Measurements from ENCODE around the gene CUL3. TPM values are rescaled to one million over a fixed set of nuclear protein-coding genes. Genes with fewer than 3 reads are reported as not detected.

CUL3 gene
- total and polyA plus RNA-seq, 10 of the 15 experiments (the other 5 are each of a cell fraction or from before 2014, with no cell fraction given): 22.0 to 95.4 (median 53.4) TPM

DNA sequence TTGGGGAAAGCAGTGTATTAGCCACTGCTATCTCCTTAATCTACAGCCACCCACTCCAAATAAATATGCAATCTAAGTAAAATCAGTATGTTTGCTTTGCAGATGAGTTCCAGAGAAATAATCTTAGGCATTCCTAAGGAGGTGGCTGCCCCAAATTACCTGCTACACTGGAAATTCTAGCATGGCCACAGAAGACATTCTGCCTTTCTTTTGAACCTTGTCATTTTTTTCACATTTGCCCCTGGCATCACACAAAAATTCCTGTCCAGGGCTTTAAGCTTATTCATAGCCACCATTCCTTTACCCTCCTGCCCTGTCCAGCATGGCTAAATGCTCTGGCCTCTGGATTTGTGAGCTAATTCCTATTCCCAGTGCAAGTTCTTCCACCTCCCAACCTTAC lies 146.4 kb downstream of the CUL3 start:
- Histone ChIP-seq H2AFZ (ENCODE audit: control insufficient read depth, low read depth, low read length) (no peak overlapping the region), H3K4me1 (ENCODE audit: control insufficient read depth, insufficient read depth, low read length) (no peaks in the 10 kb centered on the region; the same call in 1 of the 2 replicates), H4K20me1 (ENCODE audit: control insufficient read depth, insufficient read depth) (no peaks in the 10 kb centered on the region), H3K27ac (ENCODE audit: control insufficient read depth, insufficient read depth) (no peak overlapping the region), H3K9ac (ENCODE audit: control insufficient read depth, insufficient read depth, low read length) (no peak overlapping the region), H3K4me2 (ENCODE audit: control insufficient read depth, insufficient read depth) (no peak overlapping the region), H3K79me2 (ENCODE audit: control insufficient read depth, insufficient read depth, low read length) (no peaks in the 10 kb centered on the region), H3K36me3 (ENCODE audit: control insufficient read depth in 2 of 2, insufficient read depth in 2 of 2, low read length in 1 of 2) (no peaks in the 10 kb centered on the region), H3K27me3 (replicated peaks in 1 of 2; ENCODE audit: control insufficient read depth in 2 of 2, insufficient read depth in 2 of 2, low read length in 1 of 2) (peaks cover 2 to 4% of the 10 kb centered on the region in 2 experiments), H3K4me3 (no peak overlapping the region), H3K9me3 (replicated peaks; ENCODE audit: control insufficient read depth, insufficient read depth, low read length) (no peaks in the 10 kb centered on the region)
- FAIRE-seq (no peak), DNase-seq (ENCODE audit: low read depth, low spot score) (no peak), ATAC-seq (no peak)
- intact Hi-C loops (cut with micrococcal nuclease; ENCODE audit: unreplicated experiment): no loop called here
- TF ChIP-seq HCFC1 (IDR thresholded peaks at IDR 0.05; ENCODE audit: low read length) (no peak), NFYB (IDR thresholded peaks at IDR 0.05; ENCODE audit: insufficient read depth, low read depth, low read length) (no peak), ASH2L (IDR thresholded peaks at IDR 0.05; ENCODE audit: borderline replicate concordance, low read depth) (no peak), SIX5 (IDR thresholded peaks at IDR 0.05; ENCODE audit: low read depth, low read length, severe bottlenecking) (no peak), NFXL1 (IDR thresholded peaks at IDR 0.05; ENCODE audit: borderline replicate concordance) (no peak), RCOR1 (conservative IDR thresholded peaks at IDR 0.05; ENCODE audit: low read depth, low read length) (no peak), ZNF24 (IDR thresholded peaks at IDR 0.05) (no peak), GABPA (IDR thresholded peaks at IDR 0.05; ENCODE audit: low read depth) (no peak), SUZ12 (IDR thresholded peaks at IDR 0.05; ENCODE audit: unreplicated experiment) (no peak), IRF4 (IDR thresholded peaks at IDR 0.05; ENCODE audit: low read depth, low read length) (no peak), PBX3 (IDR thresholded peaks at IDR 0.05; ENCODE audit: insufficient replicate concordance, low read depth, low read length) (no peak), MYB (IDR thresholded peaks at IDR 0.05; ENCODE audit: borderline replicate concordance, low read depth, low read length) (no peak)
- TF ChIP-seq, protein P1, sequence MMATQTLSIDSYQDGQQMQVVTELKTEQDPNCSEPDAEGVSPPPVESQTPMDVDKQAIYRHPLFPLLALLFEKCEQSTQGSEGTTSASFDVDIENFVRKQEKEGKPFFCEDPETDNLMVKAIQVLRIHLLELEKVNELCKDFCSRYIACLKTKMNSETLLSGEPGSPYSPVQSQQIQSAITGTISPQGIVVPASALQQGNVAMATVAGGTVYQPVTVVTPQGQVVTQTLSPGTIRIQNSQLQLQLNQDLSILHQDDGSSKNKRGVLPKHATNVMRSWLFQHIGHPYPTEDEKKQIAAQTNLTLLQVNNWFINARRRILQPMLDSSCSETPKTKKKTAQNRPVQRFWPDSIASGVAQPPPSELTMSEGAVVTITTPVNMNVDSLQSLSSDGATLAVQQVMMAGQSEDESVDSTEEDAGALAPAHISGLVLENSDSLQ (IDR thresholded peaks at IDR 0.05): no peak
- ChIA-PET CTCF (interaction anchor here (0.6 to 2.3 kb wide), 2 partner anchors 11 to 122 kb away, joined by 3 to 6 read pairs; no protein-coding TSS in a partner anchor), POLR2A (no interaction called here), SMC1A (ENCODE audit: uncharacterized antibody, unreplicated experiment) (interaction anchor here (0.6 kb wide), 1 partner anchor 211 kb away, joined by 3 read pairs; no protein-coding TSS in a partner anchor), RAD21 (ENCODE audit: unreplicated experiment) (no interaction called here)
- in situ Hi-C loops (cut with MboI): no loop called here
- no TSS peak for BruUV-seq (replicated peaks)

Measured in GM12878 (cell line).